GM18870 (cell line): Measurements from ENCODE around the gene KRTAP10-7.
"Not testable (repeated sequence)": the region's sequence is repeated elsewhere in the genome, so short reads cannot be mapped to it uniquely, and the experiment has no call there.

Experiments used
- ATAC-seq: cut with Tn5 transposase; IDR thresholded peaks from one replicate; pipeline ENCODE4 v1.9.1; 2021; ENCODE audit warnings: moderate library complexity; ENCODE audit not compliant: unreplicated experiment

Gene KRTAP10-7

DNA sequence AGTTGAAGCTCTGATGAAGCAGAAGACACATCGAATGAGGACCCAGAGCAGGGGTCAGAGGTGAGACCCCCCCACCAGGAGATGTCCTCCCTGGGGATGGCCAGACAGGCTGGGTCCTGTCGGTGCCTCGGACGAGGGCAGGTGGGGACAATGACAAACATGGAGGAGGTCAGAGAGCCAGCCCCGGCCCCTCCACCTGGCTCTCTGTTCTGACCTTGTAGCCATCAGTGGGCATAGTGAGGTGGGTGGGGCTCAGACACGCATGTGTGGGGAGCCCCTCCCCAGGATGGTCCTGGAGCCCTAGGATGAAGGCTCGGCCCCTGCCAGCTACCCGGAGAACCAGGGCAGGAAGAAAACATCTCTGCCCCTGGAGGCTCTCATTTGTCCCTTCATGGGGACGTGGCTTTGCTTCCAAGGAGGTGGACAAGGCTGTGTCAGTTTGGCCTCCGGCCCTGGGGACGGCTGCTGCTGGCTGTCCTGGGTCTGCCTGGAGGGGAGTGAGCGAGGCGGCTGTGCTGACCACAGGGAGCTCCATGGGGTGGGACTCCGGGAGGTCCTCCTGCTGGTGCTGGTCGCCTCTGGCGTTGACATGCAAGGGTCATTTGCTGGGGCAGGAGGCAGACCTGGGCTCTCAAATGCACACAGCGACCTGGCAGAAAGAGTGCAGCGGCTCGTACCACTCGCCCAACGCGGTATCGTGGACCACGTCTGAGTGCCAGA, 10.7 kb upstream of the KRTAP10-7 start:
- ATAC-seq: no peak

DNA sequence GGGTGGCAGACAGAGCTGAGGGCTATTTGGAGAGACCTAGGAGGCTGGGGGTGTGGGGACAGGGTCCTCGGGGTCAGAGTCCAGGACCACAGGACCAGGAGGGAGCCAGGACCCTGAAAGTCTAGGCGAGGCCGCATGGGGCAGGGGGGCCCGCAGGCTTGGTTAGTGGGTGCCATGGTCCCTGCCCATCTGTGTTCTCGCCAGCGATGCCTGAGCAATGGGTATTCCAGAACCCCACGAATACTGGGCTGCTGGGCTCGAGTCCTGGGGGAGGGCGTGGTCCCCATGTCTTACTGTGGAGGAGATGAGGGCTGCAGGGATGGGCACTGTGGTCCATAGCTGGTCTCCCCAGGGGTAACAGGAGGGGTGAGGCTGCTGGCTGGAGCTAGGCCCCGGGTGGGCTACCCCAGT, 10.1 kb upstream of the KRTAP10-7 start:
- no peak for ATAC-seq

DNA sequence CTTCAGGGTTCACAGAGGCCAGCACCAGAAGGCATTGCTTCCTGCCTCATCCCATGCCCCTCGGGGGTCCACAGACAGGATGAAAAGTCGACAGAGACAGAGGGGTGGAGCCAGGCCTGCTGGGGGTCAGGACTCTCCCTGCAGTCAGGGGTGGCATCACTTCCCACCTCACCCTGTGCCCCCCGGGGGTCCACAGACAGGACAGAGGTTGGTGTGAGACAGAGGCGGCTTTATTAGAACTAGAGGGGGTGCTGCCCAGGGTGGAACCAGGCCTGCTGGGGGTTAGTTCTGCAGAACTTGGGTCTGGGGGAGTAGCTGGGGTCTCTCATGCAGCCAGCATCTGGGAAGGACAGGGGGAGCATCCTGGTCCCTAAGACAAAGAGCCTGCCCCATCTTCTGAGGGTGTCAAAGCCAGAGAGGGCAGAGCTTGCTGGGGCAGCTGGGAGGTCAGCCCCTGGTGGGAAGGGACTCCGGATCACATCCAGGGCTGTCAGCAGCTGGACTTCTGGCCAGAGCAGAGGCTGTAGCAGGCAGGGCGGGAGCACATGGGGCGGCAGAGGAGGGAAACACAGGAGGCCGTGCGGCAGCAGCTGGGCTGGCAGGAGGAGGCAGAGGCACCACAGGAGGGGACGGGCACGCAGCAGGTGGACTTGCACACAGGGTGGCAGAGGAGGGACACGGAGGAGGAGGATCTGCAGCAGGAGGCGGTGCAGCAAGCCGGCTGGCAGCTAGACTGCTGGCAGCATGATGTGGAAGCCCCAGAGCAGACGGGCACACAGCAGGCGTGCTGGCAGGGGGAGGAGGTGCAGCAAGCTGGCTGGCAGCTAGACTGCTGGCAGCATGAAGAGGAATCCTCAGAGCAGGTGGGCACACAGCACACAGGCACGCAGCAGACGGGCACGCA, 9.2 kb upstream of the KRTAP10-7 start:
- not testable (repeated sequence) for ATAC-seq

DNA sequence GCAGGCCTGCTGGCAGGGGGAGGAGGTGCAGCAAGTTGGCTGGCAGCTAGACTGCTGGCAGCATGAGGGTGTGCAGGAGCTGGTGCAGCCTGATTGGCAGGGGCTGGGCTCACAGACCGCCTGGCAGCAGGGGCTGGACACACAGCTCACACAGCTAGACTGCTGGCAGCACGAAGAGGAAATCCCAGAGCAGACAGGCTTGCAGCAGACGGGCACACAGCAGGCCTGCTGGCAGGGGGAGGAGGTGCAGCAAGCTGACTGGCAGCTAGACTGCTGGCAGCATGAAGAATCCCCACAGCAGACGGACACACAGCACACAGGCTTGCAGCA, 8.6 kb upstream of the KRTAP10-7 start:
- ATAC-seq: not testable (repeated sequence)

DNA sequence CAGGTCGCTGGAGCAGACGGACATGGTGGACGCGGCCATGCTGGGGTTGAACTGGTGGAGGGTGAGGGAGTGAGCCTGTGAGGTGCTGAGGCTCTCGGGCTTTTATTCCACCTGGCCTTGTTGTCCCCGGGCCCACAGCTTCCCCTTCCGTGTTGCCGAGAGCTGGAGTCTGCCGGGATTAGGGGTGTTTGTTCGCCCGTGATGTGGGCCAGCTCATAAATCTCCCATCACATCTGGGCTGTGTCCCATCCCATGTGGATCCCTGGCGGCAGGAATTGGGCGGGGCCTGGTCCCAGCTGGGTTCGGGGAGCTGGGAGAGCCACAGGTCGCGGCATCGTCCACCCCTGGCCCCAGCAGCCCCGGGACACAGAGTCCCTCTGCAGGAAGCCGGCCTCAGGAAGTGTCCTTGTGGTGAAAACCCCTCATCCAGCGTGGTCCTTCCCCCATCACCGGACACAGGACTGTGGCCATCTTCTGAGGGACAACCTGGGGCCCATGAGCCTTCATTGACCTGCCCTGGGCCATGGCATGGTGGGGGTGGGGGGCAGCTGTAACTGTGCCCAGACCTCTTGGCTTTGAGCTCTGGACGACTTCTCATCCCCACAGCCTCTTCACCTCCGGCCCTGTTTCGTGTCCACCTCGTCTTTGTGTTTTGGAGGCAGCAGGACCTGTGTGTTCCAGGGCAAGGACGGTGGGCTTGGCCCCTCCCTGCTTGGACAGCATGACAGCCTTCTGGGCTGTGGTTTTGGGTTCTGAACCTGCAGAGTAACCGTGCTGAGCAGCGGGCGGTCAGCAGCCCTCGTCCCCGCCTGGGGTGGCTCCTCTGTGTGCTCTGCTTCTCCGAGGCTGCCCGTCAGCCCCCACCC, 7.7 kb upstream of the KRTAP10-7 start, which contains the start of gene KRTAP10-6:
Gene KRTAP10-6, minus strand, starts transcription at position 60 of the 866 bp plus-strand sequence. Its CDS starts 21 bp downstream, at position 39.
- no peak for ATAC-seq

DNA sequence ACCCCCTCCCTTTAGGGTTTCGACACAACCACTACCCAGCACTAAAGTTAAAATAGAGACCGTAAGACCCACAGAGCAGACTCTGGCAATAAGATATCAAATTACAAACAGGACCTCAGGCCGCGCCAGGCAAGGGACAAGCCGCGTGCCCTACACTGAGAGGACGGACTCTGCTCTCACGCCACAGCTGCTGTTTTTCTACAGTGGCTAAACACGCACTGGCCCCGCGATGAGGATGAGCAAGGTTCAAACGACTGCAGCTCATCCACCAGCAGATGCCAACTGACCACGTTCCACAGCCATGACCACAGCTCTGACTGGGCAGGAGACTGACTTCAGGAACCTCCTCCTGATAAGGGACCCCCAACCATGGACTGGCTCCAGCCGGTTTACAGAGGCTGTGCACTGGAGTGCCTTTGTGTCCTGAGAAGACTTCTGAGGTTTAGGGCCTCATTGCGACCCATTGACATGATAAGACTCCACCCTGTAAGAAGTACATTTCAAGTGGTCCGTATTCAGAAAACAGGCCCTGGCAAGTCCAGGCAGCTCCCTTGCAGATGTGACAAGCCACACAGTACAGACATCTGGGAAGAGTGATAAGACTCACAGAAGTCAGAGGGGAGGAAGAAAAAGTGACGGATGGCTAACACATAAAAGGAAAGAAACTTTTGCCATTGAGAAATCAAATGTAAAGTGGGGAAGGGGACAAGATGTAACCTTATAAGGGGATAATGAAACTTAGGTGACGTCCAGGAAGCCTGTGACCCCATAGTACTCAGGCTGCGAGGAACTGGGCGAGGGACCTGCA, 6.6 kb upstream of the KRTAP10-7 start:
- no peak for ATAC-seq

DNA sequence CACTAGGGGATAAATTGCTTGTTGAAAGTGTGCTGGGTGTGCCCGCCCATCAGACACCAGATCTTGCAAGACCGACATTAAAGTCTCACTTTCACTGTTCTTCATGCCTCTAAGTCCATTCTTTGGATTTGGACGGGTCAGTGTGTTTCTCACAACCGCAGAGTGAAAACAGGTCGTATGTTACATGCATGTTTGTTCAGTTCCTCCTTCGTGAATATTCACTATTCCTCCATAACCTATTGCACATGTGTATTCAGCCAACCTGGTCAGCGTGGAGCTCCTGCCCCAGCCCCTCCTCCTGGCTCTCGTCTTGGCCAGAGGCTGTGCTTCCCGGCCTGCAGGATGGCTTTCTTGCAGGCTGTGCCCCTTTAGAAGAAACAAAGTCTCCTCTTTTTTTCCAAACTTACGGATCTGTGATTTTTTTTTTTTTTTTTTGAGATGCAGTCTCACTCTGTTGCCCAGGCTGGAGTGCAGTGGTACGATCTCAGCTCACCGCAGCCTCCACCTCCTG, 5.9 kb upstream of the KRTAP10-7 start:
- ATAC-seq: no peak

DNA sequence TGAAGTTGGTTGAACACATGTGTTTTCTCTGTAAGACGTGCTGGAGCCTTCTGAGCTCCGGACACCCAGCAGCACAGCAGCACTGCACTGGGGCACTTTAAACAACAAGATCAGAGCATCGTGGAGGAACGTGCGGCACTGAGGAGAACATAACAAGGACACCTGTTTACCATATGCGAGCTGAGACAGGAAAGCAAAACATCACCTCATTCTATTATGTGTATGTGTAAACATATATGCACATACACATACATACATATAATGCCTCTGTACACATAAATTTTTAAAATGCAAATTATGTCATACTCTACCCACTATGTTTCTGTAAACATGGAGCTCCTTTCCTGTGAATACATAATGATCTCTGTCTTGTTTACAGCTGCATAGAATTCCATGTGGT, 4.9 kb upstream of the KRTAP10-7 start:
- ATAC-seq: no peak

DNA sequence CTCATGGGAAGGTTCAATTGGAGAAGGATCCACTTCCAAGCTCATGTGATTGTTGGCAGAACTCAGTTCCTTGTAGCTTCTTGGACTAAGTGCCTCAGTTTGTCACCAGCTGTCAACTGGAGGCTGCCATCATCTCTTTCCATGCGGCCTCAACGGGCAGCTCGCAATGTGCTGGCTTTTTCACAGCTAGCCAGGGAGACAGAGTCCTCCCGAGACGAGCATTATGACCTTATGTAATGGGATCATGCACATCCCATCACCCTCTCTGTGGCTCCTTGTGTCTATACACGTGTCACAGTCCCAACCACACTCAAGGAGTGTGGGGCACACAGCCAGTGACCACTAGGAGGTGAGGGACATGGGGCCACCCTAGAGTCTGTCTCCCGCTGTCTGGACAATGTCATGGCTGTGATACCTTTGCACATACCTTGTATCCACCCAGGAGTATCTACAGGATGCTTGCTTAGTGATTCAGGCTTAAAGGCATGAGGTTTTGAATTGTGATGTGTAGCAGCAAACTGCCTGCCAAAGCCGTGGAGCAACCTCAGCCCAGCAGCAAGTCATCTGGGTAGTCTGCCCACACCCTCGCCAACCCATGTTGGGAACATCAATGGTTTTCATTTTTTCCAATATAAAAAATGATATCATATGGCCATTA, 4.2 kb upstream of the KRTAP10-7 start:
- no peak for ATAC-seq

DNA sequence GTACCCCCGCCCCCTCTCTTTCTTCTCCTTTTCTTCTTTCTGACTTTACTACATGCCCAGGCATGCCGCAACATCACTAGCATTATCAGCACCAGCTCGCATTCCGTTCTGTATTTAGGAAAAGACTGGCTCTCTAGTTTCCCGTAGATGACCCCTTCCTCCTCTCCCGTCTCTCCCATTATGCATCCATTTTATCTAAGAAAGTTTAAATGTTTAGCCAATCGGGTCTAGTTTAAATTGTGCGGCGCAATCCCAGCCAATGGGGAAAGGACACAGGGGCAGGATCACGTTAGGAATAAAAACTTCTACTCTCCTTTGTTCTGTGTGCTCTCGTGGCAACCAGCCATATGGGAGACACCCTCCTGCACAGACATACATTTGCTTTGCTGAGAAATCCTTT, 2.3 kb upstream of the KRTAP10-7 start:
- no peak for ATAC-seq

DNA sequence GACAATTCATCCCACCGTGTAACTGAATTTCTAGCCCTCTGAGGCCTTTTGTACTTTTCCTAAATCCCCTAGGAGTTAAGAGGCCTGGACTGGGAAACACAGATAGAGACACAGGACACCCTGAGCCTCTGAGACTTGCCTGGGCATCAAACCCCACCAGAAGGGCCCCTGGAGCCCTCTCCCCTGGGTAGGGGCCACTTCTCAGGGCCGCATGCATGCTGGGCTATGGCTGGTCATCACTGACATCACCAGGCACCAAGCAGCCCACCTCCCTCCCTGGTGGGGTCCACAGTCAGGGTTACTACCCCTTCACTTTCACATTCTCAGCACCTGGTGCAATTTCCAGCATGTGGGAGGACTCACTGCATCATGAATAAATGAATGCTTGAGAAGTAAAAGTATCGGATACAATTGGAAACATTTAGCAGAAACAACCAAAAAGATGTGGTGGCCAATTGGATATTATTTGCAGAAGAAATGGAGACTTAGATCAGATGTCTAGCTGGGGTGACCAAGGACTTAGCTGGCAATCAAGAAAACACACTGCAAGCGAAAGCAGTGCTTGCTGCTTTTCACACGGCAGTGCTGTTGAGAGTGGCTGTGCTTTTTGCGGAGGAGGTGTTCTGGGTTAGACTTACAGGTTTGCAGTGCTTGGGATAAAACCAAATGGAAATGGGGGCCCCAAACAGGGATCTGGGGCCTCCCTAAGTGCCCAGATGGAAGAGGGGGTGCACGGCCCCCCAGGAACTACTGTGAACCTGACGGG, 950 bp upstream of the KRTAP10-7 start:
- no peak for ATAC-seq

DNA sequence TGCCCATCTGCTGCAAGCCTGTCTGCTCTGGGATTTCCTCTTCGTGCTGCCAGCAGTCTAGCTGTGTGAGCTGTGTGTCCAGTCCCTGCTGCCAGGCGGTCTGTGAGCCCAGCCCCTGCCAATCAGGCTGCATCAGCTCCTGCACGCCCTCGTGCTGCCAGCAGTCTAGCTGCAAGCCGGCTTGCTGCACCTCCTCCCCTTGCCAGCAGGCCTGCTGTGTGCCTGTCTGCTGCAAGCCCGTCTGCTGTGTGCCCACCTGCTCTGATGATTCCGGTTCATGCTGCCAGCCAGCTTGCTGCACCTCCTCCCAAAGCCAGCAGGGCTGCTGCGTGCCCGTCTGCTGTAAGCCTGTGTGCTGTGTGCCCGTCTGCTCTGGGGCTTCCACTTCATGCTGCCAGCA, 694 bp downstream of the KRTAP10-7 start:
- ATAC-seq: not testable (repeated sequence)

DNA sequence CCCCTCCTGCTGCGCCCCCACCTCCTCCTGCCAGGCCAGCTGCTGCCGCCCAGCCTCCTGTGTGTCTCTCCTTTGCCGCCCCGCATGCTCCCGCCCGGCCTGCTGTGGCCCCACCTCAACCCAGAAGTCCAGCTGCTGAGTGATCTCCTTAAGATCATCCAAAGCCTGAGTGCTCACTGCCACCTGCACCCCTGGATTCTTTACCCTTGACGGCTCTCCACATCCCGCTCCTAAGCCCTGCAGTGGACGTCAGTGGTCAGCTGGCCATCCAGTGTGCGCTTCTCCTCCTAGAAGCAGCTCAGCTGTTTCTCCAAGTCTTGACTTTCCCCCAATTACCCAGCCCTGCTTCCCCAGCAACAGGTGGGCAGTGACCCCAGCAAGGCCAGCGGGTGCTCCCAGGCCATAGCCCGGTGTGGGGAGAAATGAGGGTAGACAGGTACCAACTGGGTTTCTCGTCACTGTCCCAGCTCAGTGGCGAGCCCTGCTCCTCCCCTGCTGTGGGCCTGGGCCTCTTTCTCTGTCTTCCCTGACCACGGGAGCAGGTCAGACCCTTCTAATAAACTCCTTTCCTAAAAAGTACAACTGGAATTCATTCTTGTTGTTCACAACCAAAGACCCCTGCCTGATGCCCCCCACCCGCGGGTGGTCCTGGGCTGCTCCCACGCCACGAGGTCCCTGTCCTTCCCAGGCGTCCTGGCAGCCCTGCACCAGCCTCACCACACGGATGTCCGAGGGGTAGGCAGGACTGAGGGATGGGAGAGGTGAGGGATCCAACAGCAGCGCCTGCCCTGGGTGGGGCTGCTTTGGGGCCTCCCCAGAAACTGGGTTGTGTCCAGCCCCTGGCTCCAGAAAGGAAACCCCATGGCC, 1.4 kb downstream of the KRTAP10-7 start:
- no peak for ATAC-seq

DNA sequence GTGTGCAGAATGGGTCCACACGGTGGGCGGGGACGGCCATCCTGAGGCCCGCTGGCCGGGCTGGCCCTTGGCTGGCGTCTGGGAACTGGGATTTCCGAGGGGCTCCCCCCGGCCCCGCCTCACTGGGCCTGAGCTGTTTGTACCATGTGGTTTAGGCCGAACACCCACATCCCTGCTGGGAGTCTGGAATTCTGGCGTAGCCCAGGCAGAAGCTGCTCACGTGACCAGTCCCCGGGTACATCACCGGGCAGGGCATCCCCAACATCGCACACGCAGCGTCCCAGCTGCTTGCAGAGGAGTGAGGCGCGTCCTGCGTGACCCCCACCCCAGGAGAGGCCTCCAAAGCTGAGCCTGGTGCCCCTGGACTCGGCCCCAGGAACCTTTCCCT, 2.1 kb downstream of the KRTAP10-7 start:
- ATAC-seq: no peak

DNA sequence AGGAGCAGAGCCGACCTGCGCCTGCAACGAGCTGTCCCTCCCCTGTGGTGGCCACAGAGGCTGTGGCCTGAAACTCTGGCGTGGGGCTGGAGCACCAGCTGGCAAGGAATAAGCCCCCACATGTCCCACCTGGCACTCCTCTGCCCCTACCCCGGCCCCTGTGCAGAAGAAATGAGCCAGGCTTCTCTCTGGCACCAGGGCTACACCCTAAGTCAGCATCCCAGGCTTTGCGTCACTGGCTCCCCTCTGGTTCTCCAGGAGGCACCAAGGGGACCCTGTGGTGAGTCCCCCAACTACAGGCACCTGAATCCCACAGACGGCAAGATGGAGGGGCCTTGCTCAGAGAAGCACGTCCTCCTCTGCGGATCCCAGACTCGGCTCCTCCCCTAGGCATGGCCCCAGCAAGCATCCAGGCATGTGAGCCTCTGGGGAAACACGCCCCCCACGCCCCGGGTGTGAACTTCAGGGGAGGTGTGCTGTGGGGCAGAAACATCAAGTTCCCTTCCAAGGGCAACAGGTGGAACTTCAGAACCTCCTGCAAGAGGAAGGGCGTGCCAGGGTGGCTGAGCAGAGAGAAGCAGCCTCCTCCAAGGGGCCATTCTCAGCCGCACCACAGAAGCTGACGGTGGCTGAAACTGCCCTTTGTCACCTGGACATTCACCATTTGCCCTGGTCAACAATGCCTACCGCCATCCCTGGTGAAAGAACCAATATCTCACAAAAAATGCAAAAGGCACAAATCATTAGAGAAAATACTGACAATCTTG, 2.9 kb downstream of the KRTAP10-7 start:
- no peak for ATAC-seq

DNA sequence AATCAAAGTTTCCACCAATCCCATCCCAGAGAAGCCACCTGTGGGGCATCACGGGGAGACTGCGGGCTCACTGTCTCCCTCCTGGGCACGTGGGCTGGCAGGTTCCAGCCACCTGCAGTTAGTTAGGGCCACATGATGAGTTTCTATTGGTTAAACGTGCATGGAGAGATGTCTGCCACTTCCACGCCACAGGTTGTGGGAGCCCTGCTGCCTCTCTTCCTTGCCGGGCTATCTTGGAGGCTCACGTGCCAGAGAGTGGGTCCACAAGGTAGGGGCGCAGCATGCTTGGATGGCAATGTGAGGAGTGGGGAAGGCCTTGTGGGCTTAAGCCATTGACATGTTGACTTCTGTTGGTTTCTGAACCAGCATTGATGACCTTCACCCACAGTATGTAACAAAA, 3.5 kb downstream of the KRTAP10-7 start:
- ATAC-seq: no peak

DNA sequence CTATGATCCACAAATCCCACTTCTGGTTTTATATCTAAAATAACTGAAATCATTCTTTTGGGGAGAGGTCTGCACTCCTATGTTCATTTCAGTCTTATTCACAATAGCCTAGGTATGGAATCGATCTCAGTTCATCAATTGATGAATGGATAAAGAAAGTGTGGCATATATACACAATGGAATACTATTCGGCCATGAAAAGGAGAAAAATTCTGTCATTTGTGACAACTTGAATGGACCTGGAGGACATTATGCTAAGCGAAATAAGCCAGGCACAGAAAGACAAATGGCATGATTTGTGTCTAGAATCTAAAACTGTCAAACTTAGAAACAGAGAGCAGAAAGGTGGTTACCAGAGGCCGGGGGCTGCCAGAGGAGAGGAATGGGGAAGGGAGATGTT, 6.1 kb downstream of the KRTAP10-7 start:
- ATAC-seq: no peak
